OCI-LY1 (cell line): ENCODE results near the gene KLHL35.

Experiments
- H2AFZ ChIP-seq: fragments of 200-600 bp; sonication (generic), shearing (Covaris generic); 2 replicates; pipeline ENCODE4 v1.6.0; 2014; ENCODE audit warnings: antibody characterized with exemption, mild to moderate bottlenecking, low read length
- H3F3A ChIP-seq: fragments of 200-600 bp; sonication (generic), shearing (Covaris generic); 2 replicates; pipeline ENCODE4 v1.6.0; 2014; ENCODE audit warnings: mild to moderate bottlenecking, antibody characterized with exemption, low read length, moderate library complexity; ENCODE audit not compliant: insufficient read depth
- H3K27ac ChIP-seq: fragments of 200-600 bp; sonication (generic); 2 replicates; pipeline ENCODE4 v1.5.1; 2014; ENCODE audit warnings: low read length, mixed run types, mild to moderate bottlenecking, low read depth; ENCODE audit not compliant: poor library complexity, severe bottlenecking
- H3K27me3 ChIP-seq: fragments of 200-600 bp; sonication (generic); 2 replicates; pipeline ENCODE4 v1.6.0; 2014; ENCODE audit warnings: antibody characterized with exemption, mild to moderate bottlenecking, low read length, moderate library complexity; ENCODE audit not compliant: insufficient read depth
- H3K36me3 ChIP-seq: fragments of 200-600 bp; sonication (generic); 2 replicates; pipeline ENCODE4 v1.6.1; 2014; ENCODE audit warnings: mild to moderate bottlenecking, antibody characterized with exemption, low read length, moderate library complexity, mixed read lengths; ENCODE audit not compliant: insufficient read depth
- H3K4me1 ChIP-seq: fragments of 200-600 bp; sonication (generic); 2 replicates; pipeline ENCODE4 v1.5.1; 2014; ENCODE audit warnings: mild to moderate bottlenecking, low read length, moderate library complexity; ENCODE audit not compliant: insufficient read depth, severe bottlenecking
- H3K4me2 ChIP-seq: fragments of 200-600 bp; sonication (generic), shearing (Covaris generic); 2 replicates; pipeline ENCODE4 v1.6.1; 2014; ENCODE audit warnings: low read length
- H3K4me3 ChIP-seq: fragments of 200-600 bp; sonication (generic); 2 replicates; pipeline ENCODE4 v1.5.1; 2014; ENCODE audit warnings: low read length, low read depth, mild to moderate bottlenecking, mixed read lengths; ENCODE audit not compliant: poor library complexity, severe bottlenecking
- H3K79me2 ChIP-seq: fragments of 200-600 bp; shearing (Covaris generic); 2 replicates; pipeline ENCODE4 v1.6.1; 2016; ENCODE audit warnings: mixed run types, low read length, mixed read lengths; ENCODE audit not compliant: insufficient read depth
- H3K9ac ChIP-seq: fragments of 200-600 bp; sonication (generic), shearing (Covaris generic); 2 replicates; pipeline ENCODE4 v1.6.1; 2014; ENCODE audit warnings: mild to moderate bottlenecking, low read length, mixed read lengths
- H3K9me2 ChIP-seq: fragments of 200-600 bp; sonication (generic), shearing (Covaris generic); 2 replicates; pipeline ENCODE4 v1.6.1; 2014; ENCODE audit warnings: low read depth, mild to moderate bottlenecking, low read length, mixed read lengths
- H3K9me3 ChIP-seq: fragments of 200-600 bp; shearing (Covaris generic); 2 replicates; pipeline ENCODE4 v1.6.1; 2014; ENCODE audit warnings: low read length, mixed read lengths
- H4K20me1 ChIP-seq: fragments of 200-600 bp; sonication (generic), shearing (Covaris generic); 2 replicates; pipeline ENCODE4 v1.6.0; 2016; ENCODE audit warnings: mild to moderate bottlenecking, low read length; ENCODE audit not compliant: insufficient read depth
- EZH2 ChIP-seq: fragments of 200-600 bp; sonication (generic), shearing (Covaris generic); IDR thresholded peaks from 2 replicates; pipeline ENCODE4 v1.8.0; 2017; ENCODE audit warnings: borderline replicate concordance, mixed run types, mild to moderate bottlenecking, antibody characterized with exemption, low read length, moderate library complexity, mixed read lengths
- TF ChIP-seq, protein P1 (sequence below): fragments of 200-600 bp; sonication (generic), shearing (Covaris generic); IDR thresholded peaks from 2 replicates; pipeline ENCODE4 v1.5.1; 2017; ENCODE audit warnings: mild to moderate bottlenecking, antibody characterized with exemption, low read length, moderate library complexity, mixed read lengths

The KLHL35 gene

DNA sequence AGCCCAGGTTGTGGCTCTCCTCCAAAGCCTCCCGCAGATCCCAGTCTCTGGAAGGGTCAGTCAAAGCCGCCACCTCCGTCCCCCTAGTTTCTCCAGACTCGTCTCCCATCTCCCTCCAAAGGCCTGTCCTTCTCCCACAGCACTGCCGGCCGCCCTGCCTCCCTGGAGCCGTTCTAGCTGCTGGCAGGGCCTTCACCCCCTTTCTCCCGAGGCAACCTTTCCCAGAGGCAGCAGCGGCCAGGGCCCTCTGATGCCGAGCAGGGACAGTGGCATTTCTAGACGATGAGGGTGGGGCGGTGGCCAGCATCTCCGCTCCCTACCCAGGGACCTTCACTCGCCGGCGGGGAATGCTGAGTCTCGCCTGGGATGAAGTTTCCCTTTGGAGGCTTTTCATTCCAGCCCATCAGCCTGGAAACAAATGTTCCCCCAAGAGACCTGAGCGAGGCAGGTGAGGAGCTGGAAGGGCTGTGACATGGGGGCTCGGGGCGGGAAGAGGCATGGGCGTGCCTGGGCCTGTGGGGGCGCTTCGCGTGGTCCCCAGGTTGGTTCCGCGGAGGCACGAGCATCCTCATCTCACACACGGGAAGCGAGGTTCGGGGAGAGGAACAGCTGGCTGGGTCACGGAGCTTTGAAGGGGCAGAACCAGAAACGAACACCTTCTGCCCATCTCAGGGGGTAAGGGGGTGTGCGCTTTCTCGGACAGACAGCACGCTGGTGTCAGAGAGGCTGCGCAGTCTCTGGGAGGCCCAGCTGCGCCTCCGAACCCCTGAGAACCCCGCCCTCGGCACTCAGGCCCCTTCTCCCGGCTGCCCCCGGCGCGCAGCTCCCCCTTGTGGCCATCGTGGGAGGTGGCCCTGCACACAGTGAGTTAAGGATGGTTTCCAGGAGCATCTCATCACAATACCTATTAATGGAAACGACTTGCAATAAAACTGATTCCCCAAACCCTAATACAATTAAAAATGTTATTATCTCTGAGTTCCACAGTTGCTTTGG is 18.1 kb upstream of the KLHL35 start:
- no peak overlapping the region for H2AFZ ChIP-seq
- no peaks in the 10 kb centered on the region for H3K79me2 ChIP-seq
- no peak for TF ChIP-seq EZH2
- TF ChIP-seq, protein P1, sequence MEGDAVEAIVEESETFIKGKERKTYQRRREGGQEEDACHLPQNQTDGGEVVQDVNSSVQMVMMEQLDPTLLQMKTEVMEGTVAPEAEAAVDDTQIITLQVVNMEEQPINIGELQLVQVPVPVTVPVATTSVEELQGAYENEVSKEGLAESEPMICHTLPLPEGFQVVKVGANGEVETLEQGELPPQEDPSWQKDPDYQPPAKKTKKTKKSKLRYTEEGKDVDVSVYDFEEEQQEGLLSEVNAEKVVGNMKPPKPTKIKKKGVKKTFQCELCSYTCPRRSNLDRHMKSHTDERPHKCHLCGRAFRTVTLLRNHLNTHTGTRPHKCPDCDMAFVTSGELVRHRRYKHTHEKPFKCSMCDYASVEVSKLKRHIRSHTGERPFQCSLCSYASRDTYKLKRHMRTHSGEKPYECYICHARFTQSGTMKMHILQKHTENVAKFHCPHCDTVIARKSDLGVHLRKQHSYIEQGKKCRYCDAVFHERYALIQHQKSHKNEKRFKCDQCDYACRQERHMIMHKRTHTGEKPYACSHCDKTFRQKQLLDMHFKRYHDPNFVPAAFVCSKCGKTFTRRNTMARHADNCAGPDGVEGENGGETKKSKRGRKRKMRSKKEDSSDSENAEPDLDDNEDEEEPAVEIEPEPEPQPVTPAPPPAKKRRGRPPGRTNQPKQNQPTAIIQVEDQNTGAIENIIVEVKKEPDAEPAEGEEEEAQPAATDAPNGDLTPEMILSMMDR = peak; percentile 63
- H3K9ac ChIP-seq = no peak overlapping the region
- no peaks in the 10 kb centered on the region for H4K20me1 ChIP-seq
- no peak overlapping the region for H3K27ac ChIP-seq
- 0 out of 2 replicates have a peak, but pooled peaks cover 4% of the 10 kb centered on the region for H3K9me3 ChIP-seq
- no peaks in the 10 kb centered on the region for H3K9me2 ChIP-seq
- H3K27me3 ChIP-seq = peaks cover 12% of the 10 kb centered on the region; the same call in 1 of the 2 replicates
- H3K4me3 ChIP-seq = no peak overlapping the region
- no peaks in the 10 kb centered on the region for H3K4me1 ChIP-seq
- no peaks in the 10 kb centered on the region for H3F3A ChIP-seq
- no peak overlapping the region for H3K4me2 ChIP-seq
- H3K36me3 ChIP-seq = no peaks in the 10 kb centered on the region; the same call in 1 of the 2 replicates

DNA sequence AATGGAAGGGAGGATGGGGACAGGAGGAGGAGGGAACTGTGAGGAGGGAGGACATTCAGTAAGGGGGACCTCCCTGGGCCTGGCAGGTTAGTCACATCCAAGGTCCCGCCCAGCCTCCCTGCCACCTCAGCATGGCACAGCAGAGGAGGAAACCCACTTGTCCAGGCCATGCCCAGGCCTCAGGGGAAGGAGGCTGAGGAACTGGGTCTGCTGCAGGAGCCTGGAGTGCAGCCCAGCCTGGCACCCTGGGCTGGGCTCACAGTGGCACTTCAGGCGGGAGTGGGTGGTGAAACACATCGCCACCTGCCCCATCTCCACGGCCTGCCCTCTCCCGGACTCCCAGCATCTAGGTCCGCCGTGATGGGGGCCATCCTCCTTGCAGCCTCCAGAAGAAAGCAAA is 17.2 kb upstream of the KLHL35 start:
- Histone ChIP-seq H3F3A (no peaks in the 10 kb centered on the region), H3K36me3 (no peaks in the 10 kb centered on the region; the same call in 1 of the 2 replicates), H3K9ac (no peak overlapping the region), H3K4me2 (no peak overlapping the region), H3K9me3 (0 out of 2 replicates have a peak, but pooled peaks cover 4% of the 10 kb centered on the region), H4K20me1 (no peaks in the 10 kb centered on the region), H3K27ac (no peak overlapping the region), H3K9me2 (no peaks in the 10 kb centered on the region), H3K27me3 (peaks cover 12% of the 10 kb centered on the region; the same call in 1 of the 2 replicates), H2AFZ (no peak overlapping the region), H3K4me3 (no peak overlapping the region), H3K4me1 (no peaks in the 10 kb centered on the region), H3K79me2 (no peaks in the 10 kb centered on the region)
- TF ChIP-seq, protein P1 = no peak
- no peak for TF ChIP-seq EZH2

DNA sequence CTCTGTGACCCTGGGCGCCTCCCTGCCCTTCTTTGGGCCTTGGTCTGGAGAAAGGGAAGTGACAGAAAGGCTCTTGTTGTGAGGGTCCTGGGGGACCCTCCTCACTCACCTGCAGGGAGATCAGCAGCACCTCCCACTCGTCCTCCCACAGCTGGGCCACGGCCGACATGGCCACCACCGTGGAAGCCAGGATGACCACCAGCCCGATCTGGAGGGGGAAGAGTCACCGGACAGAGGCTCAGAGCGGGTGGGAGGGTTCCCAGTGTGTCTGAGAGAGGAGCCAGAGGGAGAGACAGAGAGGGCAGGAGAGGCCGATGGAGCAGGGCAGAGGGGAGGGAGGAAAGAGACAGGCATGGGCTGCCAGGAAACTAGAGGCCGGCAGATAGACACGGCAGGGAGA is 16.8 kb upstream of the KLHL35 start:
- no peaks in the 10 kb centered on the region for H4K20me1 ChIP-seq
- H3K79me2 ChIP-seq = no peaks in the 10 kb centered on the region
- H3K36me3 ChIP-seq = no peaks in the 10 kb centered on the region; the same call in 1 of the 2 replicates
- H3K4me3 ChIP-seq = no peak overlapping the region
- no peak for TF ChIP-seq EZH2
- TF ChIP-seq, protein P1 = no peak
- H3K9me2 ChIP-seq = no peaks in the 10 kb centered on the region
- no peak overlapping the region for H3K27ac ChIP-seq
- no peaks in the 10 kb centered on the region for H3F3A ChIP-seq
- H3K9ac ChIP-seq = no peak overlapping the region
- 0 out of 2 replicates have a peak, but pooled peaks cover 4% of the 10 kb centered on the region for H3K9me3 ChIP-seq
- H3K27me3 ChIP-seq = peaks cover 12% of the 10 kb centered on the region; the same call in 1 of the 2 replicates
- H2AFZ ChIP-seq = no peak overlapping the region
- no peaks in the 10 kb centered on the region for H3K4me1 ChIP-seq
- no peak overlapping the region for H3K4me2 ChIP-seq
